DMS153 treated with DMSO at 0.1 percent for 48 hours (cell line): ENCODE data around the gene KAZN.
"Not testable (repeated sequence)": the region's sequence is repeated elsewhere in the genome, so short reads cannot be mapped to it uniquely, and the experiment has no call there.

Source experiments
- DNase-seq: peaks from one replicate; lab custom pipeline; 2025; ENCODE audit not compliant: unreplicated experiment; lab: John Stamatoyannopoulos, UW

The KAZN gene

DNA sequence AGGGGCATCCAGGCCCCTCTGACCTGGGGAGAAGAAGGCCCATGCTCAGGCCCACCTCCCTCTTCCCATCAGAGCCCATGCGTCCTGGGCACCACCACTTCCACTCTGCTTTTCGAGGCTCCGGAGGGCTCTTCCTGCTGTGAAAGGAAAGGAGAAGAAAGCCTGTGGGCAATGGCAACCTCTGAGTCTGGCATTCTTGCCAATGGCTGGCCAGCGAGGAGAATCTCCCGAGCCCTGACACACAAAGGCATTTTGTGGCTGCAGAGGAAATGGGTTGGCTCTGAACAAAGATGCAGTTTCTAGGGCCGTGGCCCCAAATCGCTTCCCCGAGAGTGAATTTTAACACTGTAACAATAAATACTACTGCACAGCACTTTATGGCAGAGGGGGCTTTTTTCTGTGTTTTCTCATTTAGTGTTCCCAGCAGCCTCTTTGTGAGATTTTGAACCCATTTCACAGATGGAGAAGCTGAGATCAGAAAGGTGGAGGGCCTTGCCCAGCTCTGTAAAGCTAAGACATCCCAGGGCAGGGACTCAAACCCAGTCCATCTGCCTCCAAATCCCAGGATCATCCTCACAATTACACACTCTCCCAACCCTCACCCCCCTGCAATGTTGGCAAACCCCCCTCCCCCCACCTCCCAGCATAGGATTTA lies 519.3 kb downstream of the KAZN start:
- DNase-seq = no peak

DNA sequence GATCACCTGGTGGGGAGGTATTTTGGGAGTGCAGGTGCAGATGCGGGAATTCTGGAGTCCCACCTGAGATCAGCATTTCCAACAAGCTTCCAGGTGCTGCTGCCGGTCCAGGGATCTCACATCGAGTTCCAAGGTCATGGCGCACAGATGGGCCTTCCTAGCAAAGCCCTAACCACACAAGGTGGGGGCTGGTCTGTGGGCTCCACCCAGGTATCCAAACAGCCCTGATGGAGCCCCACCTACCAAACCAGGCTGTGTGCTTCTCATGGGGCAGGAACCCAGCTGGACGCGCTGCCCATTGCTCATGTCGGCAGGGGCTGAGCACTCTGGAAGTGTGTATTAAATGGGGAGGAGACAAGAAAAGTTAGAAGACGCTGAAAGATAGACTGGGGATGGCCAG lies 520.1 kb downstream of the KAZN start:
- DNase-seq = no peak

DNA sequence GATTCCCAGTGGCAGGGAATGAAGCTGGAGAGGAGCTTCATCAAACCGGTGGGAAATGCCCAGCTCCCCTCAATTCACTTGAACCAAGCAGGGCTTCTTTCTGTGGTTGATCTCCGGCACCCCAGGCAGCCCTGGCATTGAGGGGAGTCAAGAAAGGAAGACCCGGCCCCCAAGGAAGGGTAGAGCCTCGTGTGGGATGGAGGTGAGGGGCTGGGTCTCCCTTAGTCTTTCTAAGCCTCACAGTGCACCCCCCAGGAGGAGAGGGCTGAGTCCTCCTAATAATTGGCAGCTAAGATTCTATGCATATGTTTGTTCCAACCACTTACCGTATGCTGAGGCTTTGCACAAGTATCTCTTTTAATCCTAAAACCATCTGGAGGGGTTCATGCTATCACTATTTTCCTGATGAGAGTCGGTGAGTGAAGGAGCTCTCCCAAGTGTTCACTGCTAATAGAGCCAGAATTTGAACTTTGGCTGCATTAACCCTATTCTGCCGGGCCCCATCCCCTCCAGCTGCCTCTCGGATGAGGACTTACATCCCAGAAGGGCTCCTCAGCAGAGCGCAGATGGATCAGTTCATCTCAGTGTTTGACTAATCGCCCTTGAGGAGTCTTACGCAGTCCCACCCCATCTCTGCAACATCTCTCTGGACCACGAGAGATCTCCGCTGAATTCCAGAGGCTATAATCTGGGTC lies 521.9 kb downstream of the KAZN start:
- no peak for DNase-seq

DNA sequence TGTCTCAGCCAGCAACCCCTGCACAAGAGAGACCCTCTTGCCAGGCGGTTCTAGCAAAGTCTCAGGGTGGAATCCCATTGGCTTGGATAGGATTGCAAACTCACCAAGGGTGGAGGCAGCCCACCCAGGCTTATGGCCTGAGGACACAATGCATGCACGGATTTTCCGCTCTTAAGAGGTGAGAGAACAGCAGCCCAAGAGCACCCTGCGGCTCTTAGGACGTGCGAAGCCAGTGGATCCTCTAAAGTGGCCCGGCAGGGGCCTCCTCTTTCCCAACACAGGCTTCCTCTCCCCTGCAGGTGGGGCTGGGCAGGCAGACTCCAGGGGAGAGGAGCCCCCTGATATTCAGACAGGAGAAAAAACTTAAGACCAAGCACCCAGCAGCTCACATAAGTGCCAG lies 523.8 kb downstream of the KAZN start:
- DNase-seq = no peak

DNA sequence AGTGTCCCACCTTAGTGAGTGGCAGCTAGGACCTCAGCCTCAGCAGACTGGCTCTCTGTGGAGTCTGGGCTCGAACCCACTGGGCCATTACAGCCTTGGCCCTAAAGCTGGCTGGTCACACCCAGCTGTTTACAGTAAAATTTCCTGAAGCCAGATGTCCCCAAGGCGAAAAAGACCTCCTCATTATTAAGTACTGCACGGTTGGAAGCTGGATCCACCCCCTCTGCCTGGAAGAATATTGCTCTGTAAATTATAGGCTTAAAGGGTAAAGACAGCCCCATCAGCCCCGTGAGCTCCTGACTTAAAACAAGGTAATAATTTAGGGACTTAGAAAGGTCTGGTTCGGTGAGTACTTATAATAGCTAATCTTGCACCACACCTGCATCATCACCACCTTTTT lies 524.8 kb downstream of the KAZN start:
- DNase-seq = no peak

DNA sequence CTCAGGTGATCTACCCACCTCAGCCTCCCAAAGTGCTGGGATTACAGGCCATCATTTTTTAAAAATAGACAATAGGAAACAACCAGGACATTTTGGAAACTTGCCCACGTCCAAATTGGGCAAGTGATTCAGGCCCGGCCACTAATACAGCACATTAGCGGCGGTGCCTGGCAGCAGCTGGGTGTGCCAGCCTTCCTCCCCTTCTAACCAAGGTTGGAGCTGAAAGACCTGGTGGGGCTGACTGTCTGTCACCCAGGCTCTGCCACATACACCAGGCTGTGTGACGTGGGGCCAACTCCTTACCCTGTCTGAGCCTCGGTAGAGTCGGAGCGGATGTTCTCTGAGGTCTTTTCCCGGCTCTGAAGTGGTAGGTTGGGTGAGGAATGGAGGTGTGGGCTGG lies 525.4 kb downstream of the KAZN start:
- no peak for DNase-seq

DNA sequence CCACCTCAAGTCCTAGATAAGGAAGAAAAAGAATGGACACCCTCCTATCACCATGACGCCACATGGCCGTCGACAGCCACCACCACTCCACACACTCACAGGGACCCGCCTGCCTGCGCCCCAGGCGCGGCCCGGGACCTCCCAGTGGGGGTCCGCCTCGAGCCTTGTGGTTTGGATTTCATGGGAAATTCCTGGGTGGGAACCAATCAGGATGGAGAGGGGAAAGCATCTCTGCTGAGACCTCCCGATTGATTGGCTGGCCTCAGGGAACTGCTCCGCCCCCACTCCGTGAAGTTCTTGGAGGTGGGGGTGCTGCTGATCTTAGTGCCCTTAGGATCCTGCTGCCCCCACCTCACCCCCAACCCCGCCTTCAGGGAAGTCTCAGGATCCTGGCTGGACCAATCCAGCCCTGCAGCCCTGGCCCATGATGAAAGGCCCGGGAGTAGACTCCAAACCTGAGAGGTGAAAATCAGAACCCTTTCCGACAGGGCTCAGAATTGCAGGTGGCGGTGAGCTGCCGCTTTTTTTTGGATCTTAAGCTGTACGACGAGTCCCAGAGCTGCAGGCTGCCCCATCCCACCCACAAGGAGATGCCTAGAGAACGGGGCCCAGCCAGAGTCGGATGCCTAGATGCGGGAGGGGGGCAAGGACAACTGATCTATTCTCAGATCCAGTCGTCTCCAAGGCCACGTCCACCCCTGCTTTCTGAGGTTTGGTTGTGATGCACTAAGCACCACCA lies 526.0 kb downstream of the KAZN start:
- no peak for DNase-seq

DNA sequence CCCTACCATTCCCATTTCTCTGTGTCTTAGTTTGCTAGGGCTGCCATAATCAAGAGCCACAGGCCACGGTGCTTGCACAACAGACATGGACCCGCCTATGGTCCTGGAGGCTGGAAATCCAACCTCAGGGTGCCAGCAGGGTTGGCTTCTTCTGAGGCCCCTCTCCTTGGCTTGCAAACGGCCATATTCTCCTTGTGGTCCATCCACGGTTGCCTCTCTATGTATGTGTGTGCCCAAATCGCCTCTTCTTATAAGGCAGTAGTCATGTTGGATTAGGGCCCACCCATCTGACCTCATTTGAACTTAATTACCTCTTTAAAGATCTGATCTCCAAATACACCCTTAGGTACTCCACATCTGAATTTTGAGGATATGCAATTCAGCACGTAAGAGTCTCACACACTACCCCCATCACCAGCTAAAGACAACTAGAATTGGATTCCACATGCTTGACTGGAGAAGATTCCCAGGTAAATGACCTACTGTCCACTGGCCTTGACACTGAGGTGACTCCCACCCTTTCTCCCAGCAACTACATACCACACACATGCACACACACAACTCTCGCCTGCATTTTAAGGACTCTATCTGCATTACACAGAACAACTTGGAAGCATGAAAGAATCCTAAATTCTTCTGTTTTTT lies 526.7 kb downstream of the KAZN start:
- DNase-seq = no peak

DNA sequence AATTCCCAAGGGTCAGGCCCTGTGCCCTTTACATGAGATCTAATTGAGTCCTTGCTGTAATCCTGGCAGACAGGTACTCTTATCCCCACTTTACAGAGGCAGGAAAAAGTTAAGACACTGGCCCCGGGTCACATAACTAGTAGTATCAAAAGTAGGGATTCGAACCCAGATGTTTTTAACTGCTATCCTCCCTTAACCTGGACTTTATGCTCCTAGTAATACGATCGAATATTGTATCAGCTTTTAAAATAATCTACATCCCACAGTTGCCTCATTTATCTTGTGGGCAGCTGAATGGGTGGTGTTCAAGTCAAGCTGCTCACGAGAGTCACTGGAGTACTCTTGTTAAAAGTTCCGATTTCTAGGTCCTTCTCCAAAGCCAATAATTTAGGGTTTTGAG lies 529.6 kb downstream of the KAZN start:
- DNase-seq = no peak

DNA sequence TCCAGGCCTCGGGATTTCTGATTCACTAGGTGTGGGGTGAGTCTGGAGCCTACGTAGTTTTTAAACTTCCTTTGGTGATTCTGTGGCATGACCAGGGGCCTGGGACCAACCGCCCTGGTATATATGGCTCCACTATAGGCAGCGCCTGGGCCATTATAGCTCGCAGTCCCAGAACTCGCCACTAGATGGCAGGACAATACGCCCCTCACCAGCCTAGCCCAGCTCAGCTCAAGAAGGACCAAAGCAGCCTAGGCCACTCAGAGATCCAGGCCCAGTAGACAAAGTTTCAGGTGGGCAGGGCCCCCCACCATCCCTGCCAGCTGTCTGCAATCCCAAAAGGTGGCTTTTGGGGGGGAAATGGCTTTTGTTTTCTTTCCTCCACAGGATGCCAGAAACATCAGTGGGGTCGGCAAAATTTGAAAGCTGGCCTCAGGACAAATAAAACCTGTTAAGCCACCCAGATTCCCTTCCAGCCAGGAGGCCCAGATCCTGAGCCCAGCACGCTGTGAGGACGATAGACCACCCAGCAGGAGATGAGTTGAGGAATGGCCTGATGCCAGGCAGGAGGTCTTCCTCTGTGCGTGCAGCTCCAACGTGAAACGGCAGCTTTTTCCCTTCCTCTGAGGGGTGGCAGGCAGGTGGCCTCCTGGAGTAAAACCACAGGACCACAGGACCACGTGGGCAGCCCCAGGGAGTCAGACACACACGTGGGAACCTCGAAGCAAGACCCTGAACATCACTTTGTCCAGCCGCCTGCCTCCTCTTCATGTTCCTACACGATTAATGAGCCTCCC lies 530.2 kb downstream of the KAZN start:
- no peak for DNase-seq

DNA sequence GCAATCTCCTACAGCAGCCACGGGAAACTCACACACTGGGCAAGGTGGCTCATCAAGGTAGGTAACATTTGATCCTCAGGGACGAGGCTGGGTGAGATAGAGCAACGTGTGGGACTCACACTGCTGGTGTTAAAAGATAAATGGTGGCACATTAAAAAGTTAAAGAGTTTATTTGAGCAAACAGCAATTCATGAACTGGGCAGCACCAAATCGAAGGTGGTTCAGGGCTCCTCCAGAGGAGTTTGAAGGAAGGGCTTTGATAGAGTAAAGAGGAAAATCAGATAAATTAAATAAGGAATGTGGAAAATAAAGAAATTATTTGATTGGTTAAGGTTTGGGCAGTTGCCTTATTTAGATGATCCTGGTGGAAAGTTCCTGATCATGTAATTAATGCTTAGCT lies 531.5 kb downstream of the KAZN start:
- no peak for DNase-seq

DNA sequence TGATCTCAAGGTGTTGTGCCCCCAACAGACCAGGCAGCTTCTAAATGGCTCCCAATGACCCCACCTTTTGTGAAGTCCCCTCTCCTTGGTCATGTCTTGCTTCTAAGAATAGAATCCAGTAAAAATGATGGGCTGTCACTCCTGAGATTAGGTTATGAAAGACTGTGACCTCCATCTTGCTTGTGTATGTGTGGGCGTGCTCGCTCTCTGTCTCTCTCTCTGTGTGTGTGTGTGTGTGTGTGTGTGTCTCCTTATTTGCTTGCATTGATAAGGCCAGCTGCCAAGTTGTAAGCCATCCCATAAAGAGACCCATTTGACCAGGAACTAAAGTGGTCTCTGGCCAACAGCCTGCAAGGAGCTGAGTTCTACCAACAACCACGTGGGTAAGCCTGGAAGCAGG lies 532.1 kb downstream of the KAZN start:
- no peak for DNase-seq

DNA sequence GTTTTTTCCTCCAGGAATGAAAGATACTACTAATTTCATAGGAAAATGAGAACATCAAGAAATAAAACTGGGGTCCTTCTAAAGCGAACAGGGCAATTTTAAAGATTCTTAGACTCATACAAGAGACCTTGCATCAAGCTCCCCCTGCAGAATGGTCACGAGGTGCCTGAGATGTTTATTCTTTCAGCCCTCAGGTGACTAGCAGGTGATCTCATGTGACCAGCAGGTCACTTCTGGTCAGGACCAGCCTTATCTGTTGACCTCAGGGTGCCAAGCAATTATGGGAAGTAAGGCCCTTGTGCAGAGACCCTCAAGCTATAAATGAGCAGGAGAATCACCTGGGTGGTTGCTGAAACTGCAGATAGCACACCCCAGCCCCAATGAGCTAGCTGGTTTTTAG lies 534.5 kb downstream of the KAZN start:
- DNase-seq = no peak

DNA sequence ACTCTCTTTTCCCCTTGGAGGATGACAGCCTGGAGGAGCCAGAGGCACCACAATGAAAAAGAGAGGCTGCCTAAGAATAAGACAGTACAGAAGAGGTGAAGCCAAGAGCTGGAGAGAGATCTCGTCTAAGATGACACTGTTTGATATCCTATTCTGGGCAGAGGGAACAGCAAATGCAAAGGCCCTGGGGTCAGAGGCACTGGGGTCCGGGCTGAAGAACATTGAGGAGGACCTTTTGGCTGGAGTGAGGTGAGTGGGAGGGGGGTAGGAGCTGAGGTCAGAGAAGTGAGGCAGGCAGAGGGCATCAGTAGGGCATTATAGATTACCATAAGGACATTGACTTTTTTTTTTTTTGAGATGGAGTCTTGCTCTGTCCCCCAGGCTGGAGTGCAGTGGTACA lies 535.8 kb downstream of the KAZN start:
- DNase-seq = no peak

DNA sequence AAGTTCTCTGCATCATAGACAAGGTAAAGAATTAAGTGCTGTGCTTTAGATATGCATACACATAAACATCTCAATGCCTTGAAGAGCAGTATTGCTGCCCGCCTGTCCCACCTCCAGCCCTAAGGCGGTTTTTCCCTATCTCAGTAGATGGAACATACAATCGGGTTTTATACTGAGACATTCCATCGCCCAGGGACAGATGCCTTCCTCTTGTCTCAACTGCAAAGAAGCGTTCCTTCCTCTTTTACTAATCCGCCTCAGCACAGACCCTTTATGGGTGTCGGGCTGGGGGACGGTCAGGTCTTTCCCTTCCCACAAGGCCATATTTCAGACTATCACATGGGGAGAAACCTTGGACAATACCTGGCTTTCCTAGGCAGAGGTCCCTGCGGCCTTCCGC lies 537.1 kb downstream of the KAZN start:
- not testable (repeated sequence) for DNase-seq

DNA sequence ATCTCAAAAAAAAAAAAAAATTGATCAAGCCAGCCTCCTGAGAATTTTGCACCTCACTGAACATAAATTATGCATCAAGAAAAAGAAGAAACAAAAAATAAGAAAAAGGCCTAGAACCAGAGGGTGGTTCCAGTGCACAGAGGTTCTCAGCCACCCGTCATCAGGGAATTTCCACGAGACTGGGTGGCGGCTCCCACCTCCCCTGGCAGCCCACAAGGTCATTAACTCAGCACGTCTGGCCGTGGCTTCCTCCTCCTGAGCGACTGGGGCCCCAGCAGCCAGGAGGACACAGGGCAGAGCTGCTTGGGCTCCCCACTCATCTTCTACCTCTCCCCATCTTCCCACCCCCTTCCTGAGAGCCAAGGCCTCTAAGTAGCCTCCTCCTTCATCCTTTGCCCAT lies 539.3 kb downstream of the KAZN start:
- no peak for DNase-seq

DNA sequence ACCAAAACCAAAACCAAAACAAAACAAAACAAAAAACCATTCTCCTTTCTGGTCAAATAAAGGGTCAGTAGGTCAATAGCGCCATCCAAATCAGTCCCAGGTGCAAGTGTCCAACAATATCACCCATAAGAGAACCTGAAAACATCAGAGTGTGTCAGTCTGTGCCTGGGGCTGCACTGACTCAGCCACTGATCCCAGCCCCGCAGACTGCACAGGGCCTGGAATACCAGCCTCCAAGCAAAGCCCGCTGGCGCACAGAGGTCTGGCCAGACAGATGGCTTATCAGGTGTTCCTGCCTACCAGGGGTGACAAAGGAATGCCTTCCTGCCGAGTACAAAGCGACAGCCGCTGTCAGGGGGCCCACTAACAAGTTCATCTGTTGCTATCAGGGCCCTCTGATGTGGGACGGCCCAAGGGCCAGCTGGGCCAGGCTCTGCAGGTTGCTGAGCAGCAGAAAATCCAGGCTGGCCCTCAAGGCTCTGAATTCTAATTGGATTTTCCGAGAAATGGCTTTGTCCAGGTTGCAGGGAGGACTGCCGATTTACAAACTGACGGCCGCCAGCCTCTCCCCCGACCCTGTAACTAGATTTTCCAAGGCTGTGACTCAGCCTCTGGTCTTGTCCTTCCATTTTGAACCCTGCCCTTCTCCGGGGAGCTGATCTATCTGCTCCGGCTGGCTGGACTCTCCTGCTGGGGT lies 541.3 kb downstream of the KAZN start:
- DNase-seq = no peak

DNA sequence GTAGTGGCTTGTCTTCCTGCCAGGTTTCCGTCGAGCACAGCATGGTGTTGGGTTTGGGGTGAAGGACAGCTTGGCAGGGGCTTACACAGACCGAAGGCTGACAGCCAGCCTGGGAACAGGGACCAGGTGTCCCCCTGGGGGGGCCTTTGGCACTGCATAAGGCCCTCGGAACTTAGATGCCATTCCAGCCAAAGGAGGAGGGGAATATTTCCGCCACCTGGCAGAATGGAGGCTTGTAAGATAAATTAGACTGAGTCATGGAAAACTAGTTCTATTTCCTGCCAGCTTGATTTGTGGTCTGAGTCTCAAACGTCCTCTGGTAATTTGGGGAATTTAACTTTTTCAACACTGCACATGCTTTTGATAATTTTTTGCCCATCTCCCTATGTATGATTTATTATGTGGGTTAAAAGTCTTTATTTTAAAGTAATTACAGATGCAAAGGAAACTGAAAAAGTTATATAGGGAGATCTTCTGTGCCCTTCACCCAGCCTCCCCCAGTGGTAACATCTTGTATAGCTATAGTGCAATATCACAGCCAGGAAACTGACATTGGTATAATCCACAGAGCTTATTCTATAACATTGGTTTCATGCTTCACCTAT lies 543.6 kb downstream of the KAZN start:
- no peak for DNase-seq

DNA sequence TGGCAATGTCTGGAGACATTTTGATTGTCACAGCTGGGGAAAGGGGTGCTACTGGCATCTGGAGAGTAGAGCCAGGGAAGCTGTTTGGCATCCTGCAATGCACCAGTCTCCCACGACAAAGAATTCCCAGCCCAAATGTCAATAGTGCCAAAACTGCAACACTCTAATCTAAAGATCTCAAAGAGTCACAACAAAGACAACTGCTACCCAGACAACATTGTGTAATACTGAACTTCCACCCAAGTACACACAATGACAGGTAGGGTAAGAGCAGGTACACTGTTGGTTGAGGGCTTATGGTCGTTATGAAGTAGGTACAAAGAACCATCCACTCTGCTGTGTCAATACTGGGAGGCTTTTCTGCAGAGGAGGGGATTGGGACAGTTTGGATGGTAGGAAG lies 546.8 kb downstream of the KAZN start:
- no peak for DNase-seq

DNA sequence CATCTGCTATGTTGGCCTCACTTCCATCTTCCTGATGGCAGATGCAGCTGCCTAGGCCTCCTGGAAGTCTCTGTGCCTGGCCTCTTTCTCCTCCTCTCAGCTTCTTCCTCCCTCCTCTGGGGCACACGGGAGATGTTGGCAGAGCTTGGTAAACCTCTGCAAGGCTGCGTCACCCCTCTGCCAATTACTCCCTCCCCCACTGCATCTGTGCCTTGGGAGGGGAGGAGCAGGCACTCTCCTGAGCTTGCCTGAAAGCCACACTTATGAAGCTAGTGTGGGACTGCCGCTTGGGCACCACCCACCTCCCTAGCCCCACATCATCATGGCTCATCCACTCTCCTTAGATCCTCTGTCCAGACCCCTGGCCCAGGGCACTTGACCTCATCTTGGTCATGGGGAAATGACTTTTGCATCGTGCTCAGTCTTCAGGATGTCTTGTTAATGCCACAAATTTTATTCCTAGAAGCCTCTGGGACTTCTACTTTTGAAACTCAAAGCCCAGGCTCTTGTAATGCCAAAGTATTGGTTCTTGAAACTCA lies 547.7 kb downstream of the KAZN start:
- DNase-seq = no peak
